Measurements from ENCODE around the gene SKIC2. TPM values are rescaled to one million over a fixed set of nuclear protein-coding genes. Genes with fewer than 3 reads are reported as not detected.
"Not testable (repeated sequence)": the region's sequence is repeated elsewhere in the genome, so short reads cannot be mapped to it uniquely, and the experiment has no call there.

The SKIC2 gene
- 52.5 TPM for total RNA-seq
- long read RNA-seq, transcript SKIV2L-201 (28 exons, 3,894 nt), result major isoform, 19 of 54 reads
- long read RNA-seq, partial matches to known transcripts, result 24 of 54 reads
- long read RNA-seq, other reads (novel, unspliced or antisense), result 11 of 54 reads

GRCh38 chr6:31958741-31959739, at the start of gene SKIC2, which contains the start of gene NELFE:
TSS of gene SKIC2 (plus strand) at chr6:31959175. CDS start at chr6:31959193, 18 bp downstream.
TSS of gene NELFE (minus strand) at chr6:31958971. CDS start at chr6:31958446, 525 bp downstream.
- peak; percentile 100 for DNase-seq (ENCODE audit: low spot score)

- not testable (repeated sequence) for DNase-seq (ENCODE audit: low spot score)
Observed at GRCh38 chr6:31909298-31909697, 49.7 kb upstream of the SKIC2 start.

GRCh38 chr6:31911826-31912585, 47.0 kb upstream of the SKIC2 start:
- no peak for DNase-seq (ENCODE audit: low spot score)

- DNase-seq (ENCODE audit: low spot score), result no peak
Observed at GRCh38 chr6:31915351-31915750, 43.6 kb upstream of the SKIC2 start.

GRCh38 chr6:31915756-31916155, 43.2 kb upstream of the SKIC2 start:
- DNase-seq (ENCODE audit: low spot score), result no peak

GRCh38 chr6:31918069-31918720, 40.8 kb upstream of the SKIC2 start:
- no peak for DNase-seq (ENCODE audit: low spot score)

GRCh38 chr6:31919624-31920303, 39.2 kb upstream of the SKIC2 start:
- DNase-seq (ENCODE audit: low spot score), result no peak

- DNase-seq (ENCODE audit: low spot score), result no peak
Observed at GRCh38 chr6:31920811-31921210, 38.2 kb upstream of the SKIC2 start.

- DNase-seq (ENCODE audit: low spot score), result no peak
Observed at GRCh38 chr6:31922942-31923341, 36.0 kb upstream of the SKIC2 start.

GRCh38 chr6:31927242-31927862, 31.6 kb upstream of the SKIC2 start, which contains the start of gene C2:
TSS of gene C2 (plus strand) at chr6:31927717. CDS start at chr6:31927753, 36 bp downstream.
- no peak for DNase-seq (ENCODE audit: low spot score)

- DNase-seq (ENCODE audit: low spot score), result no peak
Observed at GRCh38 chr6:31927863-31928671, 30.9 kb upstream of the SKIC2 start.

- no peak for DNase-seq (ENCODE audit: low spot score)
Observed at GRCh38 chr6:31928672-31928939, 30.4 kb upstream of the SKIC2 start.

- no peak for DNase-seq (ENCODE audit: low spot score)
Observed at GRCh38 chr6:31930962-31931361, 28.0 kb upstream of the SKIC2 start.

- DNase-seq (ENCODE audit: low spot score), result not testable (repeated sequence)
Observed at GRCh38 chr6:31932137-31932536, 26.8 kb upstream of the SKIC2 start.

GRCh38 chr6:31933537-31933936, 25.4 kb upstream of the SKIC2 start:
- DNase-seq (ENCODE audit: low spot score), result no peak

- no peak for DNase-seq (ENCODE audit: low spot score)
Observed at GRCh38 chr6:31935021-31935420, 24.0 kb upstream of the SKIC2 start.

GRCh38 chr6:31935823-31936222, 23.2 kb upstream of the SKIC2 start:
- DNase-seq (ENCODE audit: low spot score), result no peak

GRCh38 chr6:31940256-31940664, 18.7 kb upstream of the SKIC2 start:
- no peak for DNase-seq (ENCODE audit: low spot score)

GRCh38 chr6:31943742-31944141, 15.2 kb upstream of the SKIC2 start:
- DNase-seq (ENCODE audit: low spot score), result no peak

All from mesenteric fat pad (tissue), 1 donor.